COR-L47 (cell line): Measurements from ENCODE around the gene SPACA9.

ENCODE experiments used
- DNase-seq: peaks from one replicate; lab custom pipeline; 2025; lab: John Stamatoyannopoulos, UW

Gene SPACA9

GRCh38 chr9:132878695-132879456 lies at the start of gene SPACA9:
TSS of gene SPACA9 (plus strand) at chr9:132878898. CDS start at chr9:132883948, 5,050 bp downstream.
- peak; percentile 6 for DNase-seq

- DNase-seq: no peak
These were observed 46.4 kb upstream of the SPACA9 start for GRCh38 chr9:132832171-132832881.

GRCh38 chr9:132833550-132834121 lies 45.1 kb upstream of the SPACA9 start:
- DNase-seq: no peak

GRCh38 chr9:132834343-132834742 lies 44.4 kb upstream of the SPACA9 start:
- no peak for DNase-seq

- DNase-seq: no peak
These were observed 41.0 kb upstream of the SPACA9 start for GRCh38 chr9:132837501-132838286.

GRCh38 chr9:132838291-132838690 lies 40.4 kb upstream of the SPACA9 start:
- no peak for DNase-seq

- DNase-seq: no peak
These were observed 37.7 kb upstream of the SPACA9 start for GRCh38 chr9:132840980-132841379.

- no peak for DNase-seq
These were observed 36.3 kb upstream of the SPACA9 start for GRCh38 chr9:132842124-132843044.

- no peak for DNase-seq
These were observed 32.4 kb upstream of the SPACA9 start for GRCh38 chr9:132846109-132846917.

GRCh38 chr9:132846918-132847515 lies 31.7 kb upstream of the SPACA9 start:
- no peak for DNase-seq

GRCh38 chr9:132849185-132849706 lies 29.5 kb upstream of the SPACA9 start:
- peak; percentile 46 for DNase-seq

GRCh38 chr9:132853482-132853881 lies 25.2 kb upstream of the SPACA9 start:
- no peak for DNase-seq

- no peak for DNase-seq
These were observed 23.9 kb upstream of the SPACA9 start for GRCh38 chr9:132854832-132855231.

GRCh38 chr9:132855904-132856303 lies 22.8 kb upstream of the SPACA9 start:
- DNase-seq: no peak

- DNase-seq: no peak
These were observed 21.7 kb upstream of the SPACA9 start for GRCh38 chr9:132857031-132857430.

GRCh38 chr9:132857616-132858342 lies 20.9 kb upstream of the SPACA9 start:
- DNase-seq: peak; percentile 85

GRCh38 chr9:132858751-132859150 lies 19.9 kb upstream of the SPACA9 start:
- no peak for DNase-seq

- no peak for DNase-seq
These were observed 17.0 kb upstream of the SPACA9 start for GRCh38 chr9:132861666-132862065.

GRCh38 chr9:132862533-132862932 lies 16.2 kb upstream of the SPACA9 start:
- no peak for DNase-seq
